Iris pigment epithelial cell (primary cell): ENCODE measurements around the gene PIK3R6.

Experiments
- DNase-seq: peaks from one replicate; pipeline ENCODE4 v3.0.0-alpha.2; 2011; ENCODE audit warnings: low read depth

The PIK3R6 gene

GRCh38 chr17:8867361-8867981 lies at the start of gene PIK3R6:
Gene PIK3R6, minus strand, starts transcription at chr17:8867674. Its CDS starts 17,880 bp downstream, at chr17:8849794.
- no peak for DNase-seq

DNA sequence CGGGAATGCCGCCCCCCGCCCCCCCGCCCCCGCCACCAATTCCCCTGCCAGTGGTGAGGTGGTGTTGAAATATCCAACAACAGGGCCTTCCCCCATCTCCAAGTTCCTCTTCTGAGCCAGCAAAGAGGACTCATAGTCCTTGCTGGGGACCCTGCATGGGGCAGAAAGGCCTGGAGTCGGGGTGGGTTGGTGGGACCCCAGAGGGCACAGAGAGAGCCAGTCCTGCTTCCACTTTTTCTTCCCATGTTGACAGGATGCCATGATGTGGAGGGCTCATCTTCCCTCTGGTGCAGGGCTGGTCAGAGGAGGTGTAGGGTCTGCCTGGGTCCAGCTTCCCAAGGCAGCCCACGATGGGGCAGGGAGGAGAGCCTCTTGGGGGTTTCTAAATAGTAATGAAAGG lies 49.0 kb upstream of the PIK3R6 start:
- DNase-seq = no peak

DNA sequence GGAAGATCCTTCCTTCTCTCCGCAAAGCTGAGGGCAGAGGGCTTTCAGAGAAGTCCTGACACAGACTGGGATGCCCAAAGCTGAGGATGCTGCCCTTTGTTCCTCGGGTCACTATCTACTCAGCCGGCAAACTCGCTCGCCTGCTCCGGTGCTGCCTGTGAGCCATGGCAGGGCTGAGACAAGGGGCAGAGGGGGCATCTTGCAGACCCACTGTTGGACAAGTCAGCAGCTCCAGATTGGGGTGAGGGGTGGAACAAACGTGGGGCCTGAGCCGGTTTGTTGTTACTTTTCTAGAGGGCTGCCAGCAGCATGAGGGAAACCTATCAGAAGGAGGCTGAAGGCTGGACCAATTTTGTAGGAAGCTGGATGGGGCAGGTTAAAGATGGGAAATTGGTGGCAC lies 47.1 kb upstream of the PIK3R6 start:
- no peak for DNase-seq

DNA sequence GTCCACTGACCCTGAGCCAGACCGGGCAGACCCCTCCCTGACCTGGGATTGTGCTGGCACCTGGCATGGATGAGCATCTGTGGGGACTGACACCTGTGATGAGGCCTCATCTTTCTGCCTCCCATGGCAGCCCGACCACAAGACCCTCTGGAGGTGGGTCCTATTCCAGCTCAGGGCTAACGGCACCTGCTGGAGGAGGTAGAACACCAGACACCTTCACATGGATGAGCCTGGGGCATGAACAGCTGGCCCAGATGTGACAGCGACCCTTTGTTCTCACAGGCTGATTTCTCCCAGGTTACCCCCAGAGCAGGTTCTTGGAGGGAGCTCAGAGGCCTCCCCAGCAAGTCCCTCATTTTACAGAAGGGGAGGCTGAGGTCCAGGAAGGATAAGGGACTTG lies 46.4 kb upstream of the PIK3R6 start:
- no peak for DNase-seq

- no peak for DNase-seq
Measured at GRCh38 chr17:8913091-8913490, 45.6 kb upstream of the PIK3R6 start.

DNA sequence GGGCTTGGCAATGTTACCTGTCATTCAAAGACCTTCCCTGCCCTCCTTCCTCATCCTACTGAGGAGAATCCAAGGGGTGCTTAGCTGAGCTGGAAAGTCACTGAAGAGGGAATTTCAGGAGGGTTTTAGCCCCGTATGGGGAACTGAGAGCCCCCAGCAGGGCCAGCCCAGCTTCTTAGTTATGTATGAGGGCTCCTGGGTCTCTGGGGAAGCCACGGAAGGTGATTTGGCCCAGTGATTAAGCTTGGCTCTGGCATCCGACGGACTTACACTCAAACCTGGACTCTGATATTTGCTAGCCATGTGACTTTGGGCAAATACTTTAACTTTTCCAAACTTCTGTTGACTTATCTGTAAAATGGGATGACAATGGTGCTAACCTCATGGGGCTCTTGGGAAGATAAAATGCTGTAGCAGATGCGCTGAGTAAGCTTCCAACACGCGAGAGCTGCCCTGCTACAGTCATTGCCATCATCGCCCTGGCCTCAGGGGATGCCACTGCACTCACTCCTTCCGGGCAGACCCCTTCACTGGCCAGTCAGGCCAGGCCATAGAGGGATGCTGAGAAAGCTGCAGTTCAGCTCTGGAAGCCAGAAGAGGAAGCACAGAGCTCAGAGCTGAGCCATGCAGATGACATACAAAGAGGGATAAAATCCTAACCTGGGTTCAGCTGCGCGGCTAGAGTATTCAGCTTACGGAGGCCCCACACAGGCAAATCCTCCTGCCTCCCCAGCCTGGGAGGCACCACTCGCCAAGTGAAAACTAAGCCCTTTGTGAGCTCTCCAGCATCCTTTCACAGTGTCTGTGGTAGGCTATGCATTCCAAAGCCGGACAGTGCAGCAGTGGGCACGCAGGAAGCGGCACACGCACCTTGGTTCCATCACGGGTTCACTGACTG lies 44.9 kb upstream of the PIK3R6 start:
- DNase-seq = no peak

GRCh38 chr17:8910969-8911604 lies 43.6 kb upstream of the PIK3R6 start:
- DNase-seq = no peak

DNA sequence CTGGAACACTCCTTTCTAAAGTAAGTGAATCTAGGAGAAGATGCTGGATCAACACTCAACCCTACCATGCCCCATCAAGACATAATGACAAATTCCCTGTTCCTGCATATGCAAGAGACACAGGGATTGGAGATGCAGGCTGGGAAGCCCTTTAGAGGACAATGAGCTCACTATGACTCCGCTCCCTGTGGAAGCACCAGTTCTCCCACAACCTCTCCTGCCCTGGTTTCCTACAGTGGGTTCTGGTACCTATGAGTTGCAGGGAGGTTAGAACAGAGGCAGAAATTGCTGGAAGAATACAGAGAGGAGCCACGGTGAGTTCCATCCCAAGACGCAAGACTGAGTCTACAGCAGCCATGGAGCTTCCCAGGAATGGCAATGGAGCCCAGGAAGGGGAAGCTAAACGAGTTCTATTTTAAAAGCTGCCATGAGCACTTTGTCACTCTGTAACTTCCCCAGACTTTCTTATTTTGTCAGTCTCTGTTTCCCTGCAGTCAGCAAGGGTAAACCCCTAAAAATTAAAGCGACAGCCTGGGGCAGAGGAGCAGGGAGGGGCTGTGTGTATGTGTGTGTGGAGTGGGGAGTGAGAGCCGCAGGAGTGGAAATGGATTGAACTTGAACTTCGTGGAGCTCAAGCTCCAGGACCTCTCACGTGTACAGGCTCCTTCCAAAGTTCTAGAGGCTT lies 42.3 kb upstream of the PIK3R6 start:
- DNase-seq = no peak

DNA sequence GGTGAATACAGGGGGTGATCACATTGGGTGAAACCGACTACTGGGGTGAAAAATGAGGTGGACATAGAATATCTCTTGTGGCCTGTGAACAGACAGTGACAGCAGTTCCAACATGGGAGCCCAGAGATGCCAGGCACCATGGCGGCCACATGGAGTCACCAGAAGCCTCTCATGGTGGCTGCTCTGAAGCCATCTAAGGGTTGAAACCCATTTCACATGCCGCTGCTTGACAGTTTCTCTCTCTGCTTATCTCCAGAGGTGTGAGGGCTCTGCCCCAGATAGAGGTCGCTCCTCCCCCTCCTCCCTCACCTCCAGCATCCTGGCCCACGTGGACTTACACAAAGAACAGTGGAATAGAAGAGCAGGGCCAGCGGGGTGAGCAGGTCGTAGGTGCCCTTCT lies 37.9 kb upstream of the PIK3R6 start:
- no peak for DNase-seq

- DNase-seq = no peak
Measured at GRCh38 chr17:8904686-8905085, 37.2 kb upstream of the PIK3R6 start.

- no peak for DNase-seq
Measured at GRCh38 chr17:8904201-8904600, 36.7 kb upstream of the PIK3R6 start.

GRCh38 chr17:8900626-8901585 lies 33.4 kb upstream of the PIK3R6 start:
- DNase-seq = no peak

GRCh38 chr17:8900207-8900606 lies 32.7 kb upstream of the PIK3R6 start:
- no peak for DNase-seq

GRCh38 chr17:8898636-8899035 lies 31.2 kb upstream of the PIK3R6 start:
- DNase-seq = no peak

DNA sequence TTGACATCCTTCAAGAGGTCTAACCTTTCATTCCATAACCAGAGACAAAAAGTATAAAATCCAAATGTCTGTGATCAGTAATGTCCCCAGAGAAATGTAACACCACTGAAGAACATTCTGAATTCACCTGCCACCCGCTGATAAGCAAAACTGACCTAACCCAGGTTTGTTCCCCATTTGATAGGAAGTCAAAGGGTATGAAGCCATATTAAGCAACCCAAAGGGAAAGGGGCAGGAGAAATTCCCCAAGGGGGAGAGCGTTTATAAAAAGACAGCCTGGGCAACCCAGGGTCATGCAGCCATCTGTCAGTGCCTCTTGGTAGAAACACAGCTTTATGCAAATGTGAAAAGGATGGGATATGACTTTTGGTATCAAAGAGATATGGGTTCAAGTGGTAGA lies 30.7 kb upstream of the PIK3R6 start:
- DNase-seq = no peak

GRCh38 chr17:8896641-8897635 lies 29.5 kb upstream of the PIK3R6 start:
- DNase-seq = no peak

- DNase-seq = no peak
Measured at GRCh38 chr17:8896087-8896486, 28.6 kb upstream of the PIK3R6 start.

DNA sequence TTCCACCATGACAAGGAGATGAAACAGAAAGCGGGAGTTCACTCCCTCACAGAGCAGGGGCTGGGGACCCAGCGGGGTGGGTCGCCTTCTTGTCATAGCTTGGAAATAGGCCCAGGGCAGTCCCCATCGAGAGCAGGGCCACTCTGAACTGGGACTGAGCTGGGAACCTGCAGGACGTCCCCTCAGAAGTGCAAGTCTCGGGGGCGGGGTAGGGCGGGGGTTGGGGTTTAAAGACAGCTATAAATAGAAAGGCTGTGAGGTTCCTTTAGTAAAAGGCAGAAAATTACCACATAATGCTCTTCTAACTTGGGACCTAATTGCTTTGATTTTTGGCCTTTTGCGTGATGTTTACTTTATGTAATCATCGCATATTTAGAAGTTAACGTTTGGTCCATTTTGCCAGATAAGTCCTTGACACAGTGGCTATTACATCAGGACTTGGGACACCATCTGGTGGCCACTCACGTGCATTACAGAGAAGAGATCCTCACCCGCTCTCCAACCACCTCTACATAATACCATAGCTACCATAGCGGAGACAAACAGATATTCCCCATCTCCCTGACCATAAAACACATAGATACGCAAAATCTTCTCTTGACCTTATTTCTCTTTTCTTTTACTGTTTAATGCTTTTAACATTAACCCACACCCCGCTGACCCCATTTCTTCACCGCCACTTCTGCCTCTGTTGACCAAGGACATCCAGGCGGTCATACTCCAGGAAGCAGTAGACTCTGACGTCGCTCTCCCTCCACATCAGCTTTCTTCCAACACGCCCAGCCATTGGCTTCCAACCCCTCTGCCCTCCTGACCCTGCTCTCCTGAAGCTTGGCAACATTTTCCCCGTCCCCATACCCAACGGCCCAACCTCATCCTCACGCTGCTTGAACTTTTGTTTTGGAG lies 27.5 kb upstream of the PIK3R6 start:
- peak; percentile 76 for DNase-seq

DNA sequence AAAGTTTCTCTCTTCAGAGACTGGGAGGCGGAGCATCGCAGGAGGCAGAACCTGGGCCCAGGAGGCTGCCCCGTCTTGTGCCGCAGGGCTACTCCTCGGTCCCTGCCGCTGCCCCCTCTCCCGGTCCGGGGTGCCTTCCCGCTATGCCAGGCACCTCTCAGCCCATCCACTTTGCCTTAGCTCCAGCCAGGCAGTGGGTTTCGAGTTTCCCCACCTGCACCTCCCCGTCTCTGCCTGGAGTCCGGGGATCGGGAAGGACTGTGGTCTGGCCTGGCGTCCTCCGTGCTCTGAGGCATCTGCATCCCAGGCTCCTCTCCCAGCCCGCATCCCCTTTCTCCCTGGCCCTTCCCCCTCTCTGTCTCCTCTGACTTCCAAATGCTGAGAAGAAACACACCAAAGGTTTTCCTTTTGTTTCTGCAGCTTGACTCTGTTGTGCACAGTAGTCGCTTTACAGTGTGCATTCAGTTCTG lies 26.8 kb upstream of the PIK3R6 start:
- DNase-seq = no peak
